Measurements from ENCODE around the gene TRIM33.
A peak's percentile ranks its signal among the peaks of the same experiment; 100 is the strongest.

Gene TRIM33

GRCh38 chr1:114509596-114510273 lies 1.3 kb downstream of the TRIM33 start:
- Histone ChIP-seq H3K4me1 (ENCODE audit: control insufficient read depth in 1 of 2, insufficient read depth in 2 of 2, low read length in 2 of 2) (peaks cover 14 to 30% of the 10 kb centered on the region in 2 donors), H3K36me3 (ENCODE audit: control insufficient read depth in 1 of 2, insufficient read depth in 2 of 2, low read length in 2 of 2) (no peaks in the 10 kb centered on the region), H3K27me3 (ENCODE audit: low read depth, low read length) (no peaks in the 10 kb centered on the region), H3K27ac (ENCODE audit: low read length) (peak overlapping the region; percentile 39), H3K9me3 (ENCODE audit: control insufficient read depth in 1 of 2, low read length in 2 of 2) (no peaks in the 10 kb centered on the region), H3K4me3 (ENCODE audit: low read depth in 1 of 2, low read length in 2 of 2) (peak overlapping the region; percentile 84 to 98)

- H3K36me3 ChIP-seq (ENCODE audit: control insufficient read depth in 1 of 2, insufficient read depth in 2 of 2, low read length in 2 of 2): no peaks in the 10 kb centered on the region
- no peaks in the 10 kb centered on the region for H3K9me3 ChIP-seq (ENCODE audit: control insufficient read depth in 1 of 2, low read length in 2 of 2)
- H3K4me1 ChIP-seq (ENCODE audit: control insufficient read depth in 1 of 2, insufficient read depth in 2 of 2, low read length in 2 of 2): peaks cover 14 to 32% of the 10 kb centered on the region in 2 donors
- peak overlapping the region in 1 of 2 donors; percentile 84 for H3K4me3 ChIP-seq (ENCODE audit: low read depth in 1 of 2, low read length in 2 of 2)
- H3K27me3 ChIP-seq (ENCODE audit: low read depth, low read length): no peaks in the 10 kb centered on the region
- no peak overlapping the region for H3K27ac ChIP-seq (ENCODE audit: low read length)
These were observed 2.6 kb downstream of the TRIM33 start for GRCh38 chr1:114508386-114508898.

- Histone ChIP-seq H3K27ac (ENCODE audit: low read length) (no peak overlapping the region), H3K36me3 (ENCODE audit: control insufficient read depth in 1 of 2, insufficient read depth in 2 of 2, low read length in 2 of 2) (no peaks in the 10 kb centered on the region), H3K4me3 (ENCODE audit: low read depth in 1 of 2, low read length in 2 of 2) (no peak overlapping the region), H3K27me3 (ENCODE audit: low read depth, low read length) (no peaks in the 10 kb centered on the region), H3K9me3 (ENCODE audit: control insufficient read depth in 1 of 2, low read length in 2 of 2) (no peaks in the 10 kb centered on the region), H3K4me1 (ENCODE audit: control insufficient read depth in 1 of 2, insufficient read depth in 2 of 2, low read length in 2 of 2) (peaks cover 14 to 32% of the 10 kb centered on the region in 2 donors)
These were observed 3.5 kb downstream of the TRIM33 start for GRCh38 chr1:114507513-114507912.

GRCh38 chr1:114505148-114505561 lies 5.8 kb downstream of the TRIM33 start:
- Histone ChIP-seq H3K9me3 (ENCODE audit: control insufficient read depth in 1 of 2, low read length in 2 of 2) (no peaks in the 10 kb centered on the region), H3K36me3 (ENCODE audit: control insufficient read depth in 1 of 2, insufficient read depth in 2 of 2, low read length in 2 of 2) (no peaks in the 10 kb centered on the region), H3K27ac (ENCODE audit: low read length) (no peak overlapping the region), H3K4me1 (ENCODE audit: control insufficient read depth in 1 of 2, insufficient read depth in 2 of 2, low read length in 2 of 2) (peaks cover 20 to 40% of the 10 kb centered on the region in 2 donors), H3K27me3 (ENCODE audit: low read depth, low read length) (no peaks in the 10 kb centered on the region), H3K4me3 (ENCODE audit: low read depth in 1 of 2, low read length in 2 of 2) (no peak overlapping the region)

- H3K36me3 ChIP-seq (ENCODE audit: control insufficient read depth in 1 of 2, insufficient read depth in 2 of 2, low read length in 2 of 2): no peaks in the 10 kb centered on the region
- H3K4me1 ChIP-seq (ENCODE audit: control insufficient read depth in 1 of 2, insufficient read depth in 2 of 2, low read length in 2 of 2): peaks cover 14 to 28% of the 10 kb centered on the region in 2 donors
- H3K27me3 ChIP-seq (ENCODE audit: low read depth, low read length): no peaks in the 10 kb centered on the region
- H3K27ac ChIP-seq (ENCODE audit: low read length): no peak overlapping the region
- no peaks in the 10 kb centered on the region for H3K9me3 ChIP-seq (ENCODE audit: control insufficient read depth in 1 of 2, low read length in 2 of 2)
- H3K4me3 ChIP-seq (ENCODE audit: low read depth in 1 of 2, low read length in 2 of 2): no peak overlapping the region
These were observed 7.0 kb downstream of the TRIM33 start for GRCh38 chr1:114503916-114504422.

DNA sequence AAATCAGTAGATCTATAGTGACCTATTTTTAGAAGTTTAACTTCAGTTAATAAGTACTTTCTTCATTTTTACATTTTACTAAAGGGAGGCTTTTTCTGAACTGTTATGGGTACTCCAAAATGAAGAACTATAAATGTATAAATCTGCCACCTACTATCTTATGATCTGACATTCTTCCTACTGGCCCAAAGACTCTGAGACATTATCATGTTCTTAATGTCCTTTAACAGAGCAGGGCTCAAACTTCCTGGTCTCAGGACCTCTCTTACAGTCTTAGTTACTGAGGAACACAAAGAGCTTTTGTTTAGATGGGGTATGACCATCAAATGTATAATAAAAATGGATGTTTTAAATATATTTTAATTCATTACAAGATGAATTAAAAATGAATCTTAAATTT lies 8.9 kb downstream of the TRIM33 start:
- H3K9me3 ChIP-seq (ENCODE audit: control insufficient read depth in 1 of 2, low read length in 2 of 2): no peaks in the 10 kb centered on the region
- no peaks in the 10 kb centered on the region for H3K36me3 ChIP-seq (ENCODE audit: control insufficient read depth in 1 of 2, insufficient read depth in 2 of 2, low read length in 2 of 2)
- no peak overlapping the region for H3K4me3 ChIP-seq (ENCODE audit: low read depth in 1 of 2, low read length in 2 of 2)
- no peak overlapping the region for H3K27ac ChIP-seq (ENCODE audit: low read length)
- H3K27me3 ChIP-seq (ENCODE audit: low read depth, low read length): no peaks in the 10 kb centered on the region
- H3K4me1 ChIP-seq (ENCODE audit: control insufficient read depth in 1 of 2, insufficient read depth in 2 of 2, low read length in 2 of 2): peaks cover 6 to 11% of the 10 kb centered on the region in 2 donors

GRCh38 chr1:114499478-114499877 lies 11.5 kb downstream of the TRIM33 start:
- Histone ChIP-seq H3K27me3 (ENCODE audit: low read depth, low read length) (no peaks in the 10 kb centered on the region), H3K4me3 (ENCODE audit: low read depth in 1 of 2, low read length in 2 of 2) (no peak overlapping the region), H3K9me3 (ENCODE audit: control insufficient read depth in 1 of 2, low read length in 2 of 2) (no peaks in the 10 kb centered on the region), H3K36me3 (ENCODE audit: control insufficient read depth in 1 of 2, insufficient read depth in 2 of 2, low read length in 2 of 2) (no peaks in the 10 kb centered on the region), H3K27ac (ENCODE audit: low read length) (no peak overlapping the region), H3K4me1 (ENCODE audit: control insufficient read depth in 1 of 2, insufficient read depth in 2 of 2, low read length in 2 of 2) (peaks cover 11 to 21% of the 10 kb centered on the region in 2 donors)

- peaks cover 5 to 10% of the 10 kb centered on the region in 2 donors for H3K4me1 ChIP-seq (ENCODE audit: control insufficient read depth in 1 of 2, insufficient read depth in 2 of 2, low read length in 2 of 2)
These were observed 14.9 kb downstream of the TRIM33 start for GRCh38 chr1:114496089-114496488.

DNA sequence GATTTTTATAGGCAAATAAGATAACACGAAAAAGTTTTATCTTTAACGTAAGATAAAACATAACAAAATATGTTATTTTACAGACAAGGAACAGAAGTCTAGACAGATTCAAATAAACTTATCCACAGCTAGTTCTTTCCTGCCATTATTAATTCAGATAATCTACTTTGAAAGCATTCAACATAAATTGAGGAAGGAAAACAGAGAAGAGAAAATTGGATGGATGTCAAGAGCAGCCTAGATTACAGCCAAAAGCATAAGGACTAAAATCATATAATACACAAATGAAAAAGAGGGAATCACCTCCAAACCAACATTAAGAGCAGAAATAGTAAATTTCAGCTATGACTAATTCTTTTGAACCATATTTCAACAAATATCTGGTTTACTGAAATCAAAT lies 15.5 kb downstream of the TRIM33 start:
- Histone ChIP-seq H3K36me3 (ENCODE audit: control insufficient read depth in 1 of 2, insufficient read depth in 2 of 2, low read length in 2 of 2) (no peaks in the 10 kb centered on the region), H3K4me1 (ENCODE audit: control insufficient read depth in 1 of 2, insufficient read depth in 2 of 2, low read length in 2 of 2) (peaks cover 5 to 9% of the 10 kb centered on the region in 2 donors), H3K27ac (ENCODE audit: low read length) (no peak overlapping the region), H3K4me3 (ENCODE audit: low read depth in 1 of 2, low read length in 2 of 2) (no peak overlapping the region), H3K9me3 (ENCODE audit: control insufficient read depth in 1 of 2, low read length in 2 of 2) (no peaks in the 10 kb centered on the region), H3K27me3 (ENCODE audit: low read depth, low read length) (no peaks in the 10 kb centered on the region)

More at GRCh38 chr1:114496089-114496488, 14.9 kb downstream of the TRIM33 start:
- Histone ChIP-seq H3K27me3 (ENCODE audit: low read depth, low read length) (no peaks in the 10 kb centered on the region), H3K9me3 (ENCODE audit: control insufficient read depth in 1 of 2, low read length in 2 of 2) (no peaks in the 10 kb centered on the region), H3K36me3 (ENCODE audit: control insufficient read depth in 1 of 2, insufficient read depth in 2 of 2, low read length in 2 of 2) (no peaks in the 10 kb centered on the region), H3K4me3 (ENCODE audit: low read depth in 1 of 2, low read length in 2 of 2) (no peak overlapping the region), H3K27ac (ENCODE audit: low read length) (no peak overlapping the region)

GRCh38 chr1:114492978-114493377 lies 18.0 kb downstream of the TRIM33 start:
- H3K27me3 ChIP-seq (ENCODE audit: low read depth, low read length): no peaks in the 10 kb centered on the region
- H3K9me3 ChIP-seq (ENCODE audit: control insufficient read depth in 1 of 2, low read length in 2 of 2): no peaks in the 10 kb centered on the region
- no peak overlapping the region for H3K27ac ChIP-seq (ENCODE audit: low read length)
- H3K4me1 ChIP-seq (ENCODE audit: control insufficient read depth in 1 of 2, insufficient read depth in 2 of 2, low read length in 2 of 2): peaks cover 5 to 13% of the 10 kb centered on the region in 2 donors
- H3K4me3 ChIP-seq (ENCODE audit: low read depth in 1 of 2, low read length in 2 of 2): no peak overlapping the region
- H3K36me3 ChIP-seq (ENCODE audit: control insufficient read depth in 1 of 2, insufficient read depth in 2 of 2, low read length in 2 of 2): no peaks in the 10 kb centered on the region

DNA sequence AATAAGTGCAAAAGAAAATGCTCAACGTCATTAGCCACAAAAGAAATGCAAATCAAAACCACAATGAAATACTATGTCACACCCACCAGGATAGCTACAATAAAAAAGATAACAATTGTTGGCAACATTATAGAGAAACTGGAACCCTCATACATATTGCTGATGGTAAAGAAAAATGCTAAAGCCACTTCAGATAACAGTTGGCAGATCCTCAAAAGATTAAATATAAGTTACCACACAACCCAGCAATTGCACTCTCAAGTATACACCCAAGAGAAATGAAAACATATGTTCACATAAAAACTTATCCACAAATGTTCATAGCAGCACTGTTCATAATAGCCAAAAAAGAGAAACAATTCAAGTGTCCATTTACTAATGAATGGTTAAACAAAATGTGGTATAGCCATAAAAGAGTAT lies 20.7 kb downstream of the TRIM33 start:
- Histone ChIP-seq H3K4me1 (ENCODE audit: control insufficient read depth in 1 of 2, insufficient read depth in 2 of 2, low read length in 2 of 2) (peaks cover 1 to 9% of the 10 kb centered on the region in 2 donors), H3K27me3 (ENCODE audit: low read depth, low read length) (no peaks in the 10 kb centered on the region), H3K9me3 (ENCODE audit: control insufficient read depth in 1 of 2, low read length in 2 of 2) (no peaks in the 10 kb centered on the region), H3K27ac (ENCODE audit: low read length) (no peak overlapping the region), H3K36me3 (ENCODE audit: control insufficient read depth in 1 of 2, insufficient read depth in 2 of 2, low read length in 2 of 2) (no peaks in the 10 kb centered on the region), H3K4me3 (ENCODE audit: low read depth in 1 of 2, low read length in 2 of 2) (no peak overlapping the region)
